CMK (cell line): ENCODE data around the gene METAP1.
"Not testable (repeated sequence)": the region's sequence is repeated elsewhere in the genome, so short reads cannot be mapped to it uniquely, and the experiment has no call there.

ENCODE experiments used
- DNase-seq: peaks from one replicate; pipeline ENCODE4 v3.0.0-alpha.2; 2010; ENCODE audit warnings: low read depth

Gene METAP1

DNA sequence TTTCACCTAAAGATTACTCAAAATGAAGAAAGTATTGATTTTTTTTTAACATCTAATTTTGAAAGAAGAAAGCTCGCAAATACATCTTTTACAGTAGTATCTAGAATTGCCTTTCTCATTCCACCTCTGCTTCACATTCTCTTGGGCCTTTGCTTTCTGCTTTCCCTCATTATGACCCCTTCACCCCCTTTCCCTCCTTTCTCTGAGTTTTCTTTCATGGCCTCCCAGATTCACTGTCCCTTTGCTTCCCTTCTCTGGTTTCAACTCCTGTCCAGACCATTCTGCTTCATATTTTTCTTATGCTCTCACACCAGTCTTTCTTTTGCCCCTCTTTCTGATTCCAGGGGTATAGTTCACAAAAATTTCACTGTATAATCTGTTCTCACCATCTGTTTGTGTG lies 64.0 kb downstream of the METAP1 start:
- DNase-seq = no peak

- no peak for DNase-seq
These were observed 65.7 kb downstream of the METAP1 start for GRCh38 chr4:99061048-99061700.

- no peak for DNase-seq
These were observed 66.6 kb downstream of the METAP1 start for GRCh38 chr4:99062120-99062519.

DNA sequence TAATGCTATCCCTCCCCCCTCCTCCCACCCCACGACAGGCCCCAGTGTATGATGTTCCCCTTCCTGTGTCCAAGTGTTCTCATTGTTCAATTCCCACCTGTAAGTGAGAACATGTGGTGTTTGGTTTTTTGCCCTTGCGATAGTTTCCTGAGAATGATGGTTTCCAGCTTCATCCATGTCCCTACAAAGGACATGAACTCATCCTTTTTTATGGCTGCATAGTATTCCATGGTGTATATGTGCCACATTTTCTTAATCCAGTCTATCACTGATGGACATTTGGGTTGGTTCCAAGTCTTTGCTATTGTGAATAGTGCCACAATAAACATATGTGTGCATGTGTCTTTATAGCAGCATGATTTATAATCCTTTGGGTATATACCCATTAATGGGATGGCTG lies 70.0 kb downstream of the METAP1 start:
- not testable (repeated sequence) for DNase-seq

DNA sequence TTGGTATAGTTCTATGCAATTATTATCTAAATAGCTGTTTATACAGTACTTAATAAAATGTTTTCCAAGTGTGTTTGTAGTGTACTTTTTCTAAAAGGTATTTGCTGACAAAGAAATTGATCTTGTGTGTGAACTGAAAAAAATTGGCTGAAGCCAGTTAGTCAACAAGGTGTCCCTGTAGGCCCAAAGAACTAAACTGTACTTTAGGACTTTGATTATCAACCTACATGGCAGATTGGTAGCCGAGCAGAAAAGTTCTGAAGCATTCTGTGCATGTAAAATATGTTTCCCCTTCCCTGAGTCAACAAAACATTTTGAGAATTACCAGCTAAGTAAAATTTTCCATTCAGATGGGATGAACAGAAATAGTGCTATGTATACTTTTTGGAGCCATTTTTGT lies 72.1 kb downstream of the METAP1 start:
- DNase-seq = no peak

DNA sequence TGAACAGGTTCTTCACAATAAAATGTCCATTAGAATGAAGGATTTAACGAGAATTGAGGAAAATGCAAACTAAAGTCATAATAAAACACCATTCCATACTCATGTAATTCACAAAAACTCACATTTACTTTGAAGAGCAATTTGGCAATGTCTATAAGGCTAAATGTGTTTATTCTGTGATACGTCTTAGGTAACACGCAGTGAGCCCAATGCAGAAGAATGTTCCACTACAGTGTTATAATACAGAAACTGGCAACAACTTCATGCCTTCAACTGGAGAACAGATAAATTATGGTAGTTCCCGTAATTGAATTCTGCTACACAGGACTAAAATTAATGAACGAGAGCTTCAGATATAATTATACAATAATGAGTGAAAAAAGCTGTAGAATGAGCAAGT lies 75.6 kb downstream of the METAP1 start:
- no peak for DNase-seq

DNA sequence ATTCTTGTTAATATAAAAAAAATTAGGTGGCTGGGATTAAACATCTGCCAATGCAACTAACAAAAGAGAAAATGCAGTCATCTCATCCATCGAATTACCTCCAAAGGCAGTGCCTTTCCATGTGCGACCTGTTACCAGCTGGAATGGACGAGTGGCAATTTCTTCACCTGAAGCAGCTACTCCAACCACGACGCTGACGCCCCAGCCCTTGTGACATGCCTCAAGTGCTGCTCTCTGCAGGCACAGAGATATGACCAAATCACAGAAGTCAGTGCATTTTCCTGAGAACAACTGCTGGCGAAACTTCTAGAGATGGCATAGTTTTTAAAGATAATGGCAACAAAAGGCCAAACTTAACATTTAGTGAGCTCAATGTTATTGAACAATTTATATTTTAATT lies 79.3 kb downstream of the METAP1 start:
- DNase-seq = no peak

DNA sequence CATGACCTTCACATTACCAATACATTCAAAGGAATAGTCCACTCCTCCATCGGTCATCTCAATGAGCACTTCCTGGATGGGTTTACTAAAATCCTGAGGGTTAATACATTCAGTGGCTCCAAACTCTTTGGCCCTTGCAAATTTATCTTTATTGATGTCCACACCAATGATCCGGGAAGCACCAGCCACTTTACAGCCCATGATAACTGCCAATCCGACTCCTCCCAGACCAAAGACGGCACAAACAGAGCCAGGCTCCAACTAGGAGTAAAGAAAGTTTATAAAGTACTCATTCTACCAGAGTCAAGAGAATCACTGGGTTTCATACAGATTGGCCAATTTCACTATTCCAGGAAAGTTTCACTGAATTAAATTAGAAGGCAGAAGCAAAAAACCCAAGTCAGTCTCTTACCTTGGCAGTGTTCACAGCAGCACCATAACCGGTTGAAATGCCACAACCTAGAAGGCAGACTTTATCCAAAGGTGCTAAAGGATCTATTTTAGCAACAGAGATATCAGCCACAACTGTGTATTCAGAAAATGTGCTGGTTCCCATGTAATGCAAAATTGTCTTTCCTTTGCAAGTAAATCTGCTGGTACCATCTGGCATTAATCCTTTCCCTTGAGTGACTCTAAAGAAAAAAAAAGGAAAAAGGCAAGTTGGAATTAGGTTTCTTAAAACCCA lies 80.9 kb downstream of the METAP1 start:
- DNase-seq = no peak

DNA sequence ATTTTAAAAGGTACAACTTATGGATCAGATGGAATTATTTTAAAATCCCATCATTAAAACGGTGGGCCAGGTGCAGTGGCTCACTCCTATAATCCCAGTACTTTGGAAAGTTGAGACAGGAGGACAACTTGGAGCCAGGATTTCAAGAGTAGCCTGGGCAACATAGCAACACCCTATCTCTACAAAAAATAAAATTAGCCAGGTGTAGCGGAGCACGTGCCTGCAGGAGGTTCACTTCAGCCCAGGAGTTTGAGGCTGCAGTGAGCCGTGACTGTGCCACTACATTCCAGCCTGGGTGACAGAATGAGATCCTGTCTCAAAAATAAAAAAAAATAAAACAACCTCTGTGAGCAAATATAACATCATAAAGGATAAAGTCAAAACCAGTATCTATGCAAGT lies 81.7 kb downstream of the METAP1 start:
- DNase-seq = no peak

DNA sequence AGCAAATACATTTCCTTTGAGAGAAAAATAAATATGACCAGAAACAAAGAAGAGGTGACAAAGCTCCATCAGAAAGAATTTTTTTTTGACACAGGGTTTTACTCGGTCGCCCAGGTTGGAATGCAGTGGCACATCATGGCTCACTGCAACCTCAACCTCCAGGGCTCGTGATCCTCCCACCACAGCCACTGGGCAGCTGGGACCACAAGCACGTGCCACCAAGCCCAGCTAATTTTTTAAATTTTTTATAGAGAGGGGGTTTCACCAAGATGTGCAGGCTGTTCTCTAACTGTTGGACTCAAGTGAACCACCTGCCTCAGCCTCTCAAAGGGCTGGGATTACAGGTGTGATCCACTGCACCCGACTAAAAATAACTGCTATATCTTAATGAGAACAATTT lies 82.8 kb downstream of the METAP1 start:
- no peak for DNase-seq

DNA sequence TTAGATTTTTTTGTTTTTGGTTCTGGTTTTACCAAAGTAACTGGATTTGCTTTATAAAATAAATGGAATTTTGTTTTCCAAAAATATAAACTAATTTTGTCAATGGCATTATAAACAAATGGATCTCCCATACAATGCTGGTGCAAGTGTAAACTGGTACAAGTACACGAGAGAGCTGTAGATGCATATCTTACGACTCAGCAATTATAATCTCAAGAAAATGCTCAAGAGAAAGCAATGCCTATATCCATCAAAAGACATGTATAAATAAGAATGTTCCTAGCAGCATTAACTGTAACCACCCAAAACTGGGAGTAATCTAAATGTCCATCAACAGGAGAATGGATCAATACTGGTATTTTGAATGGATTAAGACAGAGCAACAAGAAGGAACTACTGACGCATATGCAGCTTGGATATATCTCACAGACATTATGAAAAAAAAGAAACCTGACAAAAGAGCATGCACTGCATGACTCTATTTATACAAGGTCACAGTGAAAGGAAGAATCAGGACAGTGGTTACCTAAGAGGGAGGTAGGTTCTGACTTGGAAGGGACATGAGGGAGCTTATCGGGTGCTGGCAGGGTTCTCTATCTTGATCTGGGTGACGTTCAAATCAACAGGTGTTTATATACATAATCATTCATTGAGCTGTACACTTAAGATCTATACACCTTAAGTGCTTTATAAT lies 83.6 kb downstream of the METAP1 start:
- DNase-seq = no peak

- no peak for DNase-seq
These were observed 84.2 kb downstream of the METAP1 start for GRCh38 chr4:99079625-99080295.

- not testable (repeated sequence) for DNase-seq
These were observed 85.3 kb downstream of the METAP1 start for GRCh38 chr4:99080869-99081268.

- no peak for DNase-seq
These were observed 86.7 kb downstream of the METAP1 start for GRCh38 chr4:99082192-99082591.

GRCh38 chr4:99084595-99084994 lies 89.1 kb downstream of the METAP1 start:
- no peak for DNase-seq

DNA sequence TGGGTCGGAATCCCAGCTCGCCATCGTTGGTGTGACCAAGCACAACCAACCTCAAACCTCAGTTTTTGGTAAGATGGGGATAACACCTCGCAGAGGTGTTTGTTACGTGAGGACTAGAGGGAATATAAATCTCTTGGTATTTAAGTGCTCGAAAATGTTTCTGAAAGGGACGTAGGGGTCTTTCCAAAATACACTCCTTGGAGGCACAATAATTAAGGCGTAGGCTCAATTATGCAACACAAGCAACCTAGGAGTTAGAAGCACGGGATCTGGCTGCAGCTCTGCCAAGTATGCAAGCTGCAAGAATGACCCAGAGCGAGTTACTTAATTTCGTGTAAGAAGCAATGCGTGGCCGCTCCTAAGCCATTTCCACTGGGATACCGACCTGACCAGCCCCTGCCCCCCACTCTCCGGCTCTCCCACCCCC lies 92.5 kb downstream of the METAP1 start:
- peak; percentile 14 for DNase-seq

- DNase-seq = peak; percentile 73
These were observed 93.2 kb downstream of the METAP1 start, which contains the start of gene ADH5 for GRCh38 chr4:99088481-99089365. ADH5 (minus strand) TSS chr4:99088788; CDS start chr4:99088700, 88 bp downstream.

DNA sequence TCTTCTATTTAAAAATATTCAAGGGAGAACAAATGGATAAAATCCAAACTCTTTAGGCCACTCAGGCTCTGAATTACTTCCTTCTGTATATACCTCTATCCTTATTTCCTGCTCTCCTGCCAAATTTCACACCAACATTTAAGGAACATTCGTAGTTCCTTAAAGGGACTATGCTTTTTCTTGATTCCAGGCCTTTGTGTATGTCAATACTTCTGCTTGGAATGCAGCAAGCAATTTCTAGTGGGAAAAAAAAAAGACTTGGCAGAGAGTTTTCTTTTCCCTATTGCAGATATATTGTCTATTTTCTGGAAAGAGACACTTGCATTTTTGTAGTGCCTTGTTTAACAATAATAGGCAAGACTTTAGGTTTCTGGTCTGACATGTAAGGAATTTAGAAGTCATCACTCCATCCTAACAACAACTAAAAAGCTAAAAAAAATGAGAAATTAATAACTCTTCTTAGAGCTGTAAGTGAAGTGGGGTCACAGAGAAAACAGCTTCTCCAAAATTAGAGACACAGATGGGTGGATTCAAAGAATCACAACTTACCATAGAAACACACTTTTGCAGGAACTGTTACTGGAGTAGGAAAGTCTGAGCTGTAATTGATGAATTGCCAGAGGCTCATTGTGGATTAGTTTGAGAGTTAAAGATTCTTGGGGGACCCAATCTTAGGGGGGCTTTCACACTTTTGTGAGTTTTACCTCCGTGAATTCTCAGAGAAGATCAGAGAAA lies 95.1 kb downstream of the METAP1 start:
- no peak for DNase-seq

- DNase-seq = no peak
These were observed 95.7 kb downstream of the METAP1 start for GRCh38 chr4:99091216-99091575.

GRCh38 chr4:99091841-99092240 lies 96.3 kb downstream of the METAP1 start:
- not testable (repeated sequence) for DNase-seq

DNA sequence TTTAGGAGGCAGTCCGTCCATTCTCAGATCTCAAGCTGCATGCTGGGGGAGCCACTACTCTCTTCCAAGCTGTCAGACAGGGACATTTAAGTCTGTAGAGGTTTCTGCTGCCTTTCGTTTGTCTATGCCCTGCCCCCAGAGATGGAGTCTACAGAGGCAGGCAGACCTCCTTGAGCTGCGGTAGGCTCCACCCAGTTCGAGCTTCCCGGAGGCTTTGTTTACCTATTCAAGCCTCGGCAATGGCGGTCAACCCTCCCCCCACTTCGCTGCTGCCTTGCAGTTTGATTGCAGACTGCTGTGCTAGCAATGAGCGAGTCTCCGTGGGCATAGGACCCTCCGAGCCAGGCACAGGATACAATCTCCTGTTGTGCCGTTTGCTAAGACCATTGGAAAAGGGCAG lies 103.8 kb downstream of the METAP1 start:
- DNase-seq = no peak
